Transverse colon (tissue), 4 donors: ENCODE measurements around the gene APPBP2. TPM values are rescaled to one million over a fixed set of nuclear protein-coding genes. Genes with fewer than 3 reads are reported as not detected.
A peak's percentile ranks its signal among the peaks of the same experiment; 100 is the strongest.

ENCODE experiments used
- DNase-seq: peaks from one replicate; pipeline ENCODE4 v3.0.0-alpha.2; 2019
- H3K27ac ChIP-seq, 4 donors: fragments of 200-600 bp; sonication (generic); 2 replicates each; pipeline ENCODE4 v1.5.1; 2016 to 2018; ENCODE audit warnings: inconsistent platforms in 4 of 4
- H3K27me3 ChIP-seq: fragments of 200-600 bp; sonication (generic); 2 replicates; pipeline ENCODE4 v1.5.1; 2017; ENCODE audit warnings: inconsistent platforms
- H3K36me3 ChIP-seq, 4 donors: fragments of 200-600 bp; sonication (generic); 2 replicates each; pipeline ENCODE4 v1.5.1; 2017 to 2019; ENCODE audit warnings: inconsistent platforms in 4 of 4
- H3K4me1 ChIP-seq, 4 donors: fragments of 200-600 bp; sonication (generic); 2 replicates each; pipeline ENCODE4 v1.5.1; 2017 to 2020; ENCODE audit warnings: inconsistent platforms in 4 of 4
- H3K4me3 ChIP-seq, 4 donors: fragments of 200-600 bp; sonication (generic); 1 replicate in 1 of 4; 2 replicates in 3 of 4; pipeline versions ENCODE4 v1.5.1 to v1.6.1; 2017 to 2019; ENCODE audit warnings: inconsistent platforms in 4 of 4
- H3K9me3 ChIP-seq, 2 donors: fragments of 200-600 bp; sonication (generic); 2 replicates each; pipeline ENCODE4 v1.5.1; 2017 to 2019; ENCODE audit warnings: inconsistent platforms in 2 of 2
- EP300 ChIP-seq: sonication (generic); formaldehyde crosslinking; IDR thresholded peaks from one replicate; pipeline ENCODE4 v1.6.1; 2017; ENCODE audit warnings: antibody characterized with exemption, low read depth
- POLR2A ChIP-seq: fragments of 450-650 bp; IDR thresholded peaks from one replicate; pipeline ENCODE4 v1.6.1; 2016; ENCODE audit warnings: antibody characterized with exemption, mild to moderate bottlenecking, moderate library complexity
- POLR2AphosphoS5 ChIP-seq, 3 donors: sonication (generic); formaldehyde crosslinking; IDR thresholded peaks; one replicate each; pipeline ENCODE4 v1.6.1; 2016; ENCODE audit warnings: antibody characterized with exemption in 3 of 3
- WGBS, 2 donors: methylation state at CpG; one replicate each; pipeline ENCODE4 v1.1.5; 2018; ENCODE audit warnings: low coverage in 1 of 2; 5-methylcytosine and 5-hydroxymethylcytosine counted together
- in situ Hi-C, 4 donors: fragments of 200-750 bp; cut with MboI; loops; one replicate each; pipeline versions ENCODE4 v1.15.0 to v1.15.1; 2017; ENCODE audit warnings: low sequenced_read_pairs in 3 of 4, low pct_ligation_motif_present in 1 of 4, low pct_unique_long_range_greater_than_20kb in 1 of 4
- intact Hi-C: fragments of 100-400 bp; cut with DNase I; formaldehyde crosslinking; loops from one replicate; pipeline ENCODE4 v1.15.1; 2023; ENCODE audit warnings: low total_unique reads
- total RNA-seq, 4 donors: library from RNA; depleted of rRNA; stranded (reverse); fragments of >200 nt; gene quantifications; one replicate each; pipeline ENCODE4 v1.1.0, GENCODE V29; 2016
- TF ChIP-seq, protein P1 (sequence below), 5 experiments: fragments of 200-600 bp in 3 of 5; fragments of 450-650 bp in 2 of 5; sonication (generic) in 3 of 5; IDR thresholded peaks; 1 replicate in 2 of 5; 2 replicates in 3 of 5; pipeline ENCODE4 v1.5.1; 2016 to 2017; ENCODE audit warnings: antibody characterized with exemption in 5 of 5, inconsistent platforms in 3 of 5, mild to moderate bottlenecking in 2 of 5, moderate library complexity in 1 of 5

The APPBP2 gene
- total RNA-seq, 4 donors from 2014 or later = 10.1 to 24.8 (median 18.4) TPM

DNA sequence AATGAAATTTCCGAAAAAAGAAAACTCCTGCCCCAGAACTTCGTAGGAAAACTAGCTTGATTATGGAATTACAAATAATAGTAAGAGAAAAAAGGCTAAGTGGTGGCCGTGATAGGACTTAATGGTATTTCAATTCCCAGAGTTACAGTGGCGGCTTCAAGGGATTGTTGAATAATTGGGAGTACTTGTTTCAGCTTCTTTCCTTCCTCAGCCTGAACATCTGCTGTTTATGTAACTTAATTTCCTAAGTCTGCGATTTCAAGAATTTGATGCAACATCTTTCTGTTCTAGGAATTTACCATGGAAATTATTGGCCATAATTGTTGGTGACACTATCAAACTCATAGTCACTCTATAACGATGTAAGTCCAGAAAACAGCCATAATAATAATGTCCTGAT lies 684 bp upstream of the APPBP2 start:
- TF ChIP-seq, protein P1, sequence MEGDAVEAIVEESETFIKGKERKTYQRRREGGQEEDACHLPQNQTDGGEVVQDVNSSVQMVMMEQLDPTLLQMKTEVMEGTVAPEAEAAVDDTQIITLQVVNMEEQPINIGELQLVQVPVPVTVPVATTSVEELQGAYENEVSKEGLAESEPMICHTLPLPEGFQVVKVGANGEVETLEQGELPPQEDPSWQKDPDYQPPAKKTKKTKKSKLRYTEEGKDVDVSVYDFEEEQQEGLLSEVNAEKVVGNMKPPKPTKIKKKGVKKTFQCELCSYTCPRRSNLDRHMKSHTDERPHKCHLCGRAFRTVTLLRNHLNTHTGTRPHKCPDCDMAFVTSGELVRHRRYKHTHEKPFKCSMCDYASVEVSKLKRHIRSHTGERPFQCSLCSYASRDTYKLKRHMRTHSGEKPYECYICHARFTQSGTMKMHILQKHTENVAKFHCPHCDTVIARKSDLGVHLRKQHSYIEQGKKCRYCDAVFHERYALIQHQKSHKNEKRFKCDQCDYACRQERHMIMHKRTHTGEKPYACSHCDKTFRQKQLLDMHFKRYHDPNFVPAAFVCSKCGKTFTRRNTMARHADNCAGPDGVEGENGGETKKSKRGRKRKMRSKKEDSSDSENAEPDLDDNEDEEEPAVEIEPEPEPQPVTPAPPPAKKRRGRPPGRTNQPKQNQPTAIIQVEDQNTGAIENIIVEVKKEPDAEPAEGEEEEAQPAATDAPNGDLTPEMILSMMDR (IDR thresholded peaks at IDR 0.05) = no peak
- no peak for TF ChIP-seq POLR2AphosphoS5 (IDR thresholded peaks at IDR 0.05)
- no peak for TF ChIP-seq POLR2A
- TF ChIP-seq EP300 = no peak
- peak overlapping the region; percentile 75 to 99 (median 82) for H3K4me3 ChIP-seq
- no peak for DNase-seq
- H3K9me3 ChIP-seq = no peaks in the 10 kb centered on the region
- H3K4me1 ChIP-seq = peaks cover 12 to 31% (median 19%) of the 10 kb centered on the region in 4 donors
- WGBS, 2 donors = 2 to 10% methylated on average over 6 of the region's 6 CpGs
- peak overlapping the region; percentile 97 to 100 (median 98) for H3K27ac ChIP-seq
- H3K27me3 ChIP-seq = no peaks in the 10 kb centered on the region
- intact Hi-C loops (loop anchor here (2.0 to 10.0 kb wide), 2 partner anchors 74 to 888 kb away; partner anchors contain the start of gene PPM1D), in situ Hi-C loops (no loop called here)
- no peaks in the 10 kb centered on the region for H3K36me3 ChIP-seq

DNA sequence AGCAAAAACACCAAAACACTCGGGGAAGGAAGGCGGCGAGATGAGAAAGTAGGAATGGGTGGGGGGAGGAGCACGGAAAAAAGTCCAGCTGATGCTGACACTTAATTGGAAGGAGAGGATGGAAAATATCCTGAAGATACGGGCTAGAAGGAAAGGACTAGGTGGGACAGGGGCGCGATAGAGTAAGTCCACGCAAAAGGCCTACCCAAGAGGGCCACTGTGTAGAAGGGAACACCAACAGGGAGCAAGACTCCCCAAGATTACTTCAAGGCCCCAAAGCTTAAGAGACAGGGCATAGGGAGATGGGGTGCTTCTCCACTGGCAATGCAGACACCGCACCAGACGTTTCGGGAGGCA lies 736 bp downstream of the APPBP2 start:
- Histone ChIP-seq H3K27me3 (no peaks in the 10 kb centered on the region), H3K4me1 (peaks cover 12 to 31% (median 19%) of the 10 kb centered on the region in 4 donors), H3K9me3 (no peaks in the 10 kb centered on the region), H3K27ac (peak overlapping the region; percentile 97 to 100 (median 98)), H3K36me3 (peaks cover 0 to 2% (median 0%) of the 10 kb centered on the region in 4 donors), H3K4me3 (peak overlapping the region; percentile 75 to 99 (median 82))
- 0 to 5% methylated on average over 8 to 11 of the region's 11 CpGs for WGBS, 2 donors
- no peak for TF ChIP-seq POLR2AphosphoS5 (IDR thresholded peaks at IDR 0.05)
- TF ChIP-seq POLR2A = no peak
- TF ChIP-seq, protein P1 (IDR thresholded peaks at IDR 0.05) = no peak
- TF ChIP-seq EP300 = no peak
- intact Hi-C loops = loop anchor here (10.0 kb wide), 1 partner anchor 889 kb away; no protein-coding TSS in a partner anchor
- no peak for DNase-seq
- in situ Hi-C loops = no loop called here

DNA sequence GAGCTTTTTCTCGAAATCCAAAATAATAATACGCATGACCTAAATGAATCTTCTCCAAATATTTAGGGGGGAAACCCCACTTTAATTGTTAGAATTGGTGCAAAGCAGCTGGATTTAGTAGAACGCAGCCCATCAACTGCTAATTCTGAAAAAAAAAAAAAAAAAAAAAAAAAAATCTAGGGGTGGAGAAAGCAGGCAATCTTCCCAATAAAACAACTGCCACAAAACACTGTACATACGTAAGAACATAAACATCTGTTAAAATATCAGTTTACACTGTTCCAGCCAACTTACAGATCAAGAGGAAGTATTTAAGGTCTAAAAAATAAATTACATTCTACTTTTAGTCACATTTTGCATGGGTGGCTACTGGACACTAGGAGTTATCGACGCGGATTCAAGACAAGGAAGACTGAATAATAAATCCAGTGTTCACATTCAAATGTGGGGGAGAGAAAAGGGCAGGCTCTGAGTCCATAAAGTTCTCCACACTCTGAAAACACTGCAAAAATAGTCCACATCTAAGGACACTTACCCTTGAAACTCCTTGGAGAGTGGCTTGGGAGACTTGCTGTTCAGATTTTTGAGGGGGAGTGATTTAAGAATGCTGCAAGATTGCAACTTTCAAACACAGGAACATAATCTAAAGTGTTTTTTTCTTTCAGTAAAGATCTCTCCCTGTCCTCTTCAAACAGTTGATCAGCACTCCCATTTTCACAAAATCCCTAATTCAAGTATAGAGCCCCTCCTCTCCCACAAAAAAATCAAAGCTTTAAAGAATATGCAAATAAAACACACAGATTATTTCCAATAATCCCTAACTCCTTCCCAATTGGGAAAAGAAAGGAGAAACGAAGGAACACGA lies 1.3 kb downstream of the APPBP2 start:
- no peaks in the 10 kb centered on the region for H3K9me3 ChIP-seq
- no peaks in the 10 kb centered on the region for H3K27me3 ChIP-seq
- H3K36me3 ChIP-seq = peaks cover 0 to 7% (median 0%) of the 10 kb centered on the region in 4 donors
- in situ Hi-C loops (no loop called here), intact Hi-C loops (loop anchor here (10.0 kb wide), 1 partner anchor 890 kb away; no protein-coding TSS in a partner anchor)
- H3K4me3 ChIP-seq = peak overlapping the region; percentile 75 to 99 (median 82)
- H3K27ac ChIP-seq = peak overlapping the region; percentile 97 to 100 (median 98)
- DNase-seq = no peak
- peaks cover 12 to 31% (median 19%) of the 10 kb centered on the region in 4 donors for H3K4me1 ChIP-seq
- no peak for TF ChIP-seq EP300
- TF ChIP-seq, protein P1 (IDR thresholded peaks at IDR 0.05) = peak in 1 of 5 experiments; percentile 27
- no peak for TF ChIP-seq POLR2A
- WGBS, 2 donors = 13 to 20% methylated on average over 8 to 9 of the region's 9 CpGs

DNA sequence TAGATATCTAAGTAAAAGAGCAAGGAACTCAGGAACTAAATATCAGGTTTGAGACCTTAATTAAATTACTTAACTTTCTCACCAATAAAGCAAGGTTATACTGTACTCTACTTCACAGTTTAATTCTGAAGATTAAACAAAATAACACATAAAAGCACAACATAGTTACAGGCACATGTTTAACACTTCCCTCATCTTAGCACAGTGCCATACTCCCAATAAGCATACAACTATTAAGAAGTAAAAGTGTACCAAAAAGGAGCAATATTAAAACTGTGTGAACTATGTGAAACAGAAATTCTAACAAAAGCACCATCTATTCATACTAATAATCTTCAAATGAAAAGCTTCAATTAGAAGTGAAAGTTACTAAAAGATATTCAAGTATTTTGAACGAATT lies 2.2 kb downstream of the APPBP2 start:
- in situ Hi-C loops (no loop called here), intact Hi-C loops (loop anchor here (10.0 kb wide), 1 partner anchor 891 kb away; no protein-coding TSS in a partner anchor)
- H3K9me3 ChIP-seq = no peaks in the 10 kb centered on the region
- H3K4me3 ChIP-seq = peak overlapping the region in 2 of 4 donors; percentile 75 to 76
- DNase-seq = no peak
- 0 to 4% methylated on average over 1 of the region's 1 CpG for WGBS, 2 donors
- H3K4me1 ChIP-seq = peaks cover 12 to 31% (median 19%) of the 10 kb centered on the region in 4 donors
- TF ChIP-seq POLR2AphosphoS5 (IDR thresholded peaks at IDR 0.05) = no peak
- TF ChIP-seq POLR2A = no peak
- no peak for TF ChIP-seq EP300
- TF ChIP-seq, protein P1 (IDR thresholded peaks at IDR 0.05) = no peak
- peak overlapping the region in 2 of 4 donors; percentile 98 to 100 for H3K27ac ChIP-seq
- peaks cover 0 to 14% (median 2%) of the 10 kb centered on the region in 4 donors for H3K36me3 ChIP-seq
- H3K27me3 ChIP-seq = no peaks in the 10 kb centered on the region
